ENCODE results near the gene TSPAN9. TPM values are rescaled to one million over a fixed set of nuclear protein-coding genes. Genes with fewer than 3 reads are reported as not detected.

Gene TSPAN9
- total and polyA plus RNA-seq, 9 of the 15 experiments (the other 6 are each of a cell fraction or from before 2014, with no cell fraction given): 0.23 to 2.1 (median 0.60) TPM; not detected in 2

DNA sequence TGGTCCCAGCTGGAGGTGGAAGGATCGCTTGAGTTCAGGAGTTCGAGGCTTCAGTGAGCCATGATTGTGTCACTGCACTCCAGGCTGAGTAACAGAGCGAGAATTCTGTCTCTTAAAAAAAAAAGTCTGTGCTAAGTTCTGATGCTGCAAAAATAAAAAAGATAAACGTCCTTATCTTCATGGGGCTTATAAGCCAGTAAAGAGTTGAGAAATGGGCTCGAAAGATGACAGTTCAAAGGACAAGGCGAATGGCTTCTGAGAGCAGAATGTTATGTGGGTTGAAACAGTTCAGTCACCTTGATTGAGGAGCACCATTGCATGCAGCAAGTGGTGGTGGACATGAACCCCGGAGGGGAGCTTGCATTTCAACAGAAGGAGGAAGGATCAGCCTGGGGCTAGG lies 4.7 kb downstream of the TSPAN9 start (continued):
- TF ChIP-seq, protein P1, sequence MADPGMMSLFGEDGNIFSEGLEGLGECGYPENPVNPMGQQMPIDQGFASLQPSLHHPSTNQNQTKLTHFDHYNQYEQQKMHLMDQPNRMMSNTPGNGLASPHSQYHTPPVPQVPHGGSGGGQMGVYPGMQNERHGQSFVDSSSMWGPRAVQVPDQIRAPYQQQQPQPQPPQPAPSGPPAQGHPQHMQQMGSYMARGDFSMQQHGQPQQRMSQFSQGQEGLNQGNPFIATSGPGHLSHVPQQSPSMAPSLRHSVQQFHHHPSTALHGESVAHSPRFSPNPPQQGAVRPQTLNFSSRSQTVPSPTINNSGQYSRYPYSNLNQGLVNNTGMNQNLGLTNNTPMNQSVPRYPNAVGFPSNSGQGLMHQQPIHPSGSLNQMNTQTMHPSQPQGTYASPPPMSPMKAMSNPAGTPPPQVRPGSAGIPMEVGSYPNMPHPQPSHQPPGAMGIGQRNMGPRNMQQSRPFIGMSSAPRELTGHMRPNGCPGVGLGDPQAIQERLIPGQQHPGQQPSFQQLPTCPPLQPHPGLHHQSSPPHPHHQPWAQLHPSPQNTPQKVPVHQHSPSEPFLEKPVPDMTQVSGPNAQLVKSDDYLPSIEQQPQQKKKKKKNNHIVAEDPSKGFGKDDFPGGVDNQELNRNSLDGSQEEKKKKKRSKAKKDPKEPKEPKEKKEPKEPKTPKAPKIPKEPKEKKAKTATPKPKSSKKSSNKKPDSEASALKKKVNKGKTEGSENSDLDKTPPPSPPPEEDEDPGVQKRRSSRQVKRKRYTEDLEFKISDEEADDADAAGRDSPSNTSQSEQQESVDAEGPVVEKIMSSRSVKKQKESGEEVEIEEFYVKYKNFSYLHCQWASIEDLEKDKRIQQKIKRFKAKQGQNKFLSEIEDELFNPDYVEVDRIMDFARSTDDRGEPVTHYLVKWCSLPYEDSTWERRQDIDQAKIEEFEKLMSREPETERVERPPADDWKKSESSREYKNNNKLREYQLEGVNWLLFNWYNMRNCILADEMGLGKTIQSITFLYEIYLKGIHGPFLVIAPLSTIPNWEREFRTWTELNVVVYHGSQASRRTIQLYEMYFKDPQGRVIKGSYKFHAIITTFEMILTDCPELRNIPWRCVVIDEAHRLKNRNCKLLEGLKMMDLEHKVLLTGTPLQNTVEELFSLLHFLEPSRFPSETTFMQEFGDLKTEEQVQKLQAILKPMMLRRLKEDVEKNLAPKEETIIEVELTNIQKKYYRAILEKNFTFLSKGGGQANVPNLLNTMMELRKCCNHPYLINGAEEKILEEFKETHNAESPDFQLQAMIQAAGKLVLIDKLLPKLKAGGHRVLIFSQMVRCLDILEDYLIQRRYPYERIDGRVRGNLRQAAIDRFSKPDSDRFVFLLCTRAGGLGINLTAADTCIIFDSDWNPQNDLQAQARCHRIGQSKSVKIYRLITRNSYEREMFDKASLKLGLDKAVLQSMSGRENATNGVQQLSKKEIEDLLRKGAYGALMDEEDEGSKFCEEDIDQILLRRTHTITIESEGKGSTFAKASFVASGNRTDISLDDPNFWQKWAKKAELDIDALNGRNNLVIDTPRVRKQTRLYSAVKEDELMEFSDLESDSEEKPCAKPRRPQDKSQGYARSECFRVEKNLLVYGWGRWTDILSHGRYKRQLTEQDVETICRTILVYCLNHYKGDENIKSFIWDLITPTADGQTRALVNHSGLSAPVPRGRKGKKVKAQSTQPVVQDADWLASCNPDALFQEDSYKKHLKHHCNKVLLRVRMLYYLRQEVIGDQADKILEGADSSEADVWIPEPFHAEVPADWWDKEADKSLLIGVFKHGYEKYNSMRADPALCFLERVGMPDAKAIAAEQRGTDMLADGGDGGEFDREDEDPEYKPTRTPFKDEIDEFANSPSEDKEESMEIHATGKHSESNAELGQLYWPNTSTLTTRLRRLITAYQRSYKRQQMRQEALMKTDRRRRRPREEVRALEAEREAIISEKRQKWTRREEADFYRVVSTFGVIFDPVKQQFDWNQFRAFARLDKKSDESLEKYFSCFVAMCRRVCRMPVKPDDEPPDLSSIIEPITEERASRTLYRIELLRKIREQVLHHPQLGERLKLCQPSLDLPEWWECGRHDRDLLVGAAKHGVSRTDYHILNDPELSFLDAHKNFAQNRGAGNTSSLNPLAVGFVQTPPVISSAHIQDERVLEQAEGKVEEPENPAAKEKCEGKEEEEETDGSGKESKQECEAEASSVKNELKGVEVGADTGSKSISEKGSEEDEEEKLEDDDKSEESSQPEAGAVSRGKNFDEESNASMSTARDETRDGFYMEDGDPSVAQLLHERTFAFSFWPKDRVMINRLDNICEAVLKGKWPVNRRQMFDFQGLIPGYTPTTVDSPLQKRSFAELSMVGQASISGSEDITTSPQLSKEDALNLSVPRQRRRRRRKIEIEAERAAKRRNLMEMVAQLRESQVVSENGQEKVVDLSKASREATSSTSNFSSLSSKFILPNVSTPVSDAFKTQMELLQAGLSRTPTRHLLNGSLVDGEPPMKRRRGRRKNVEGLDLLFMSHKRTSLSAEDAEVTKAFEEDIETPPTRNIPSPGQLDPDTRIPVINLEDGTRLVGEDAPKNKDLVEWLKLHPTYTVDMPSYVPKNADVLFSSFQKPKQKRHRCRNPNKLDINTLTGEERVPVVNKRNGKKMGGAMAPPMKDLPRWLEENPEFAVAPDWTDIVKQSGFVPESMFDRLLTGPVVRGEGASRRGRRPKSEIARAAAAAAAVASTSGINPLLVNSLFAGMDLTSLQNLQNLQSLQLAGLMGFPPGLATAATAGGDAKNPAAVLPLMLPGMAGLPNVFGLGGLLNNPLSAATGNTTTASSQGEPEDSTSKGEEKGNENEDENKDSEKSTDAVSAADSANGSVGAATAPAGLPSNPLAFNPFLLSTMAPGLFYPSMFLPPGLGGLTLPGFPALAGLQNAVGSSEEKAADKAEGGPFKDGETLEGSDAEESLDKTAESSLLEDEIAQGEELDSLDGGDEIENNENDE (IDR thresholded peaks at IDR 0.05; ENCODE audit: low read depth, low read length): no peak
- TF ChIP-seq MTF1 (CRISPR knock-in tag; IDR thresholded peaks at IDR 0.05; ENCODE audit: borderline replicate concordance) (no peak), ZNF583 (CRISPR knock-in tag; IDR thresholded peaks at IDR 0.05) (no peak), ZNF551 (CRISPR knock-in tag; IDR thresholded peaks at IDR 0.05) (no peak), POU5F1 (IDR thresholded peaks at IDR 0.05; ENCODE audit: borderline replicate concordance, low read depth, low read length, partially characterized antibody) (no peak), ZNF778 (CRISPR knock-in tag; IDR thresholded peaks at IDR 0.05) (no peak), STAT5A (IDR thresholded peaks at IDR 0.05; ENCODE audit: borderline replicate concordance, low read length) (no peak)

All from K562 (cell line).